MM.1S (cell line): Measurements from ENCODE around the gene BEAN1.

ENCODE experiments used
- DNase-seq: peaks from one replicate; pipeline ENCODE4 v3.0.0-alpha.2; 2015
- H2AFZ ChIP-seq: fragments of 300-600 bp; sonication (generic); 2 replicates; pipeline ENCODE4 v1.6.0; 2016; ENCODE audit warnings: antibody characterized with exemption, low read length
- H3F3A ChIP-seq: fragments of 300-600 bp; sonication (generic); 2 replicates; pipeline ENCODE4 v1.6.1; 2016; ENCODE audit warnings: mild to moderate bottlenecking, antibody characterized with exemption, low read length, moderate library complexity, mixed read lengths; ENCODE audit not compliant: insufficient read depth
- H3K27ac ChIP-seq: fragments of 300-600 bp; sonication (generic); 2 replicates; pipeline ENCODE4 v1.5.1; 2016; ENCODE audit warnings: mild to moderate bottlenecking, low read length
- H3K27me3 ChIP-seq: fragments of 300-600 bp; sonication (generic); replicated peaks from 2 replicates; pipeline ENCODE4 v1.6.0; 2016; ENCODE audit warnings: low read length; ENCODE audit not compliant: insufficient read depth
- H3K36me3 ChIP-seq: fragments of 300-600 bp; sonication (generic); replicated peaks from 2 replicates; pipeline ENCODE4 v1.6.1; 2016; ENCODE audit warnings: mild to moderate bottlenecking, low read length, mixed read lengths; ENCODE audit not compliant: insufficient read depth
- H3K4me1 ChIP-seq: fragments of 300-600 bp; sonication (generic); 2 replicates; pipeline ENCODE4 v1.6.1; 2016; ENCODE audit warnings: low read length, mixed read lengths
- H3K4me2 ChIP-seq: fragments of 300-600 bp; sonication (generic); 2 replicates; pipeline ENCODE4 v1.6.0; 2016; ENCODE audit warnings: low read depth, low read length
- H3K4me3 ChIP-seq: fragments of 300-600 bp; sonication (generic); 2 replicates; pipeline ENCODE4 v1.5.1; 2016; ENCODE audit warnings: low read length, mixed read lengths
- H3K79me2 ChIP-seq: fragments of 300-600 bp; sonication (generic); 2 replicates; pipeline ENCODE4 v1.6.1; 2016; ENCODE audit warnings: mixed run types, low read length, mixed read lengths
- H3K9ac ChIP-seq: fragments of 300-600 bp; sonication (generic); 2 replicates; pipeline ENCODE4 v1.6.1; 2016; ENCODE audit warnings: low read length, mixed read lengths
- H3K9me2 ChIP-seq: fragments of 300-600 bp; sonication (generic); replicated peaks from 2 replicates; pipeline ENCODE4 v1.6.1; 2016; ENCODE audit warnings: mild to moderate bottlenecking, low read length, mixed read lengths; ENCODE audit not compliant: insufficient read depth
- H3K9me3 ChIP-seq: fragments of 300-600 bp; sonication (generic); replicated peaks from 2 replicates; pipeline ENCODE4 v1.6.1; 2016; ENCODE audit warnings: mild to moderate bottlenecking, low read length, mixed read lengths; ENCODE audit not compliant: insufficient read depth
- H4K20me1 ChIP-seq: fragments of 300-600 bp; sonication (generic); 2 replicates; pipeline ENCODE4 v1.6.1; 2016; ENCODE audit warnings: mild to moderate bottlenecking, low read length, moderate library complexity, mixed read lengths; ENCODE audit not compliant: insufficient read depth
- EZH2 ChIP-seq: fragments of 300-600 bp; sonication (generic); optimal IDR thresholded peaks from 2 replicates; pipeline ENCODE3; 2017; ENCODE audit warnings: low read depth, mild to moderate bottlenecking, antibody characterized with exemption, low read length, mixed read lengths
- EZH2phosphoT487 ChIP-seq: fragments of 300-600 bp; sonication (generic); IDR thresholded peaks from 2 replicates; pipeline ENCODE4 v1.6.1; 2018; ENCODE audit warnings: antibody characterized with exemption, low read length
- TF ChIP-seq, protein P1 (sequence below): fragments of 300-600 bp; sonication (generic); IDR thresholded peaks from 2 replicates; pipeline ENCODE4 v1.5.1; 2016; ENCODE audit warnings: antibody characterized with exemption, low read length, mixed read lengths

BEAN1 gene

GRCh38 chr16:66428682-66429251, 1.7 kb downstream of the BEAN1 start:
- no peaks in the 10 kb centered on the region for H3K79me2 ChIP-seq
- H3K4me2 ChIP-seq: no peak overlapping the region
- no peak overlapping the region for H3K9ac ChIP-seq
- TF ChIP-seq EZH2phosphoT487 (no peak), EZH2 (no peak)
- TF ChIP-seq, protein P1, sequence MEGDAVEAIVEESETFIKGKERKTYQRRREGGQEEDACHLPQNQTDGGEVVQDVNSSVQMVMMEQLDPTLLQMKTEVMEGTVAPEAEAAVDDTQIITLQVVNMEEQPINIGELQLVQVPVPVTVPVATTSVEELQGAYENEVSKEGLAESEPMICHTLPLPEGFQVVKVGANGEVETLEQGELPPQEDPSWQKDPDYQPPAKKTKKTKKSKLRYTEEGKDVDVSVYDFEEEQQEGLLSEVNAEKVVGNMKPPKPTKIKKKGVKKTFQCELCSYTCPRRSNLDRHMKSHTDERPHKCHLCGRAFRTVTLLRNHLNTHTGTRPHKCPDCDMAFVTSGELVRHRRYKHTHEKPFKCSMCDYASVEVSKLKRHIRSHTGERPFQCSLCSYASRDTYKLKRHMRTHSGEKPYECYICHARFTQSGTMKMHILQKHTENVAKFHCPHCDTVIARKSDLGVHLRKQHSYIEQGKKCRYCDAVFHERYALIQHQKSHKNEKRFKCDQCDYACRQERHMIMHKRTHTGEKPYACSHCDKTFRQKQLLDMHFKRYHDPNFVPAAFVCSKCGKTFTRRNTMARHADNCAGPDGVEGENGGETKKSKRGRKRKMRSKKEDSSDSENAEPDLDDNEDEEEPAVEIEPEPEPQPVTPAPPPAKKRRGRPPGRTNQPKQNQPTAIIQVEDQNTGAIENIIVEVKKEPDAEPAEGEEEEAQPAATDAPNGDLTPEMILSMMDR: no peak
- no peaks in the 10 kb centered on the region for H3F3A ChIP-seq
- H3K9me2 ChIP-seq: no peaks in the 10 kb centered on the region
- no peaks in the 10 kb centered on the region for H3K36me3 ChIP-seq
- no peak for DNase-seq
- no peaks in the 10 kb centered on the region for H4K20me1 ChIP-seq
- H3K27ac ChIP-seq: no peak overlapping the region
- H3K4me1 ChIP-seq: no peaks in the 10 kb centered on the region
- peaks cover 29% of the 10 kb centered on the region for H3K27me3 ChIP-seq
- no peaks in the 10 kb centered on the region for H3K9me3 ChIP-seq
- H3K4me3 ChIP-seq: no peak overlapping the region
- no peak overlapping the region for H2AFZ ChIP-seq

- H2AFZ ChIP-seq: no peak overlapping the region
- no peaks in the 10 kb centered on the region for H3K79me2 ChIP-seq
- no peak overlapping the region for H3K9ac ChIP-seq
- no peak overlapping the region for H3K4me3 ChIP-seq
- TF ChIP-seq, protein P1: no peak
- no peak for TF ChIP-seq EZH2
- no peak for TF ChIP-seq EZH2phosphoT487
- no peak overlapping the region for H3K27ac ChIP-seq
- no peak overlapping the region for H3K4me2 ChIP-seq
- H3F3A ChIP-seq: no peaks in the 10 kb centered on the region
- no peak for DNase-seq
- no peaks in the 10 kb centered on the region for H3K4me1 ChIP-seq
- H3K9me2 ChIP-seq: no peaks in the 10 kb centered on the region
- no peaks in the 10 kb centered on the region for H4K20me1 ChIP-seq
- H3K27me3 ChIP-seq: peaks cover 29% of the 10 kb centered on the region
- H3K36me3 ChIP-seq: no peaks in the 10 kb centered on the region
- no peaks in the 10 kb centered on the region for H3K9me3 ChIP-seq
Observed at GRCh38 chr16:66429290-66429962, 2.3 kb downstream of the BEAN1 start.

GRCh38 chr16:66430214-66430613, 3.1 kb downstream of the BEAN1 start:
- Histone ChIP-seq H3K4me3 (no peak overlapping the region), H3K27me3 (peaks cover 29% of the 10 kb centered on the region)
- no peak for DNase-seq

More at GRCh38 chr16:66430214-66430613, 3.1 kb downstream of the BEAN1 start:
- Histone ChIP-seq H3K79me2 (no peaks in the 10 kb centered on the region), H3K9me2 (no peaks in the 10 kb centered on the region), H3K27ac (no peak overlapping the region), H3K9me3 (no peaks in the 10 kb centered on the region), H3K9ac (no peak overlapping the region), H3K36me3 (no peaks in the 10 kb centered on the region), H4K20me1 (no peaks in the 10 kb centered on the region), H3F3A (no peaks in the 10 kb centered on the region), H2AFZ (no peak overlapping the region), H3K4me1 (no peaks in the 10 kb centered on the region), H3K4me2 (no peak overlapping the region)
- TF ChIP-seq, protein P1: no peak
- TF ChIP-seq EZH2: no peak
- no peak for TF ChIP-seq EZH2phosphoT487
